GM12875 (cell line): ENCODE results near the gene PRKCI.
"Not testable (repeated sequence)": the region's sequence is repeated elsewhere in the genome, so short reads cannot be mapped to it uniquely, and the experiment has no call there.

Experiments used
- H3K4me3 ChIP-seq: one replicate; pipeline ENCODE4 v1.5.1; 2011; ENCODE audit warnings: low read depth, low read length, control low read depth
- CTCF ChIP-seq: IDR thresholded peaks from 2 replicates; pipeline ENCODE4 v1.5.1; 2011; ENCODE audit warnings: low read depth, mild to moderate bottlenecking, control low read depth, inconsistent platforms, low read length, moderate library complexity, borderline replicate concordance; ENCODE audit not compliant: insufficient read depth

Gene PRKCI

GRCh38 chr3:170256597-170256996, 34.4 kb downstream of the PRKCI start:
- TF ChIP-seq CTCF, result no peak

DNA sequence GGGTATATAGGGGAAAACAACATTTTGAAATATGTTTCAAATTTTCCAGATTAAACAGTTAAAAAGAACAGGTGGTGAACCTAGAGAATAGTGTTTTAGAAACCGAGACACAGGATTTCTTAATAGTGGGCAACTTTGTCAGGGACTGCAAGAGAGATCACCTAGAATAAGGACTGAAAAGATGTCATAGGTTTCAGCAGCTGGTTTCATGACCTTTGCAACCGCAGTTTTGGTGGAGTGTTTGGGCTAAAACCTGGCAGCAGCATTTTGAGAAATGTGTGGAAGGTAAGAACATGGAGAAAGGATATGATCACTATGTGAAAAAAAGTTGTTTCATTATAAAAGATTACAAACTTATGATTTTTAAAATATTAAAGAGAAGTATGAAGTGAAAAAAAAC, 34.9 kb downstream of the PRKCI start:
- H3K4me3 ChIP-seq, result no peak overlapping the region
- TF ChIP-seq CTCF, result no peak

More at GRCh38 chr3:170256597-170256996, 34.4 kb downstream of the PRKCI start:
- no peak overlapping the region for H3K4me3 ChIP-seq

DNA sequence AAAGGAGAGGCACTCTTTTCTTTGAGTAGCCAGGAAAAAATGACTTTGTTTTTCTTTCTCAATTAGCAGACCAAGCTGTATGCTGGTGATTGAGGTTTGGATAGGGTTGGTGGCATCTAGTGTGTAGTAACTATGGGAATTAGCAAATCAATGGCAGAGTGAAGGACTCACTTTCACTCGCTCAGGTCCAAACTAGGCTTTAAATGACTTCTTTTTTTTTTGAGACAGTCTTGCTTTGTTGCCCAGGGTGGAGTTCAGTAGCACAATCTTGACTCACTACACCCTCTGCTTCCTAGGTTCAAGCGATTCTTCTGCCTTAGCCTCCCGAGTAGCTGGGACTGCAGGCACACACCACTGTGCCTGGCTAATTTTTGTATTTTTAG, 35.9 kb downstream of the PRKCI start:
- no peak overlapping the region for H3K4me3 ChIP-seq
- no peak for TF ChIP-seq CTCF

DNA sequence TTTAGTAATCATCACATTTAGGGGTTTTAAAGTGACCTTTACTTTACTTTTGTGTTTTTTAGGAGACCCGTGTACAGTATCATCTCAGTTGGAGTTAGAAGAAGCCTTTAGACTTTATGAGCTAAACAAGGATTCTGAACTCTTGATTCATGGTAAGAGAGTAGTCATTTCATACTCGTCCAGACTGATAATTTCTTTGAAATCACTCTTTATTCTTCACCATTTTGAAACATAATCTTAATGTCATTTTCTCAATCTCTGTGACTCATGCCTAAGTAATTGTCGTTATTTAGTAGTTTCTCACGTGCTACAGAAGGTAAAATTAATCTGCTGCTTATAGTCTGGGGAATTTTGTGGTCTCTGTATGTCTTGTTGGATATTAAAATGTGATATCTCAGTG, 37.7 kb downstream of the PRKCI start:
- TF ChIP-seq CTCF, result no peak
- H3K4me3 ChIP-seq, result no peak overlapping the region

DNA sequence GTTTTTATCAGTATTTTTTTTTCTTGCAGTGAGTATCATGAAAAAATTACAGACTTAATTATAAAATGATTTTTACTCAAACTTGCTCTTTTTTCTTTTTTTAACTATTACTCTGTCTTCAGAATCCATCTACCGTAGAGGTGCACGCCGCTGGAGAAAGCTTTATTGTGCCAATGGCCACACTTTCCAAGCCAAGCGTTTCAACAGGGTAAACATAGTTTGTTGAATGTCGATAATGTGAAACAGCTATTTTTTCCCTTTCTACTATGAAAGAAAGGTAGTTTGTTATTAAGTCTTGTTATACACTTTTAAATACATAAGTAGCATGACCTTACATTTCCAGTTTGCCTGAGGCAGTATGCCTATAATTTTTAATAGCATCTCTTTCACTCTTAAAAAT, 45.6 kb downstream of the PRKCI start:
- H3K4me3 ChIP-seq, result no peak overlapping the region
- no peak for TF ChIP-seq CTCF

- not testable (repeated sequence) for H3K4me3 ChIP-seq
Observed at GRCh38 chr3:170269673-170270254, 47.5 kb downstream of the PRKCI start.

GRCh38 chr3:170270282-170270881, 48.2 kb downstream of the PRKCI start:
- TF ChIP-seq CTCF, result no peak
- no peak overlapping the region for H3K4me3 ChIP-seq

- H3K4me3 ChIP-seq, result no peak overlapping the region
- no peak for TF ChIP-seq CTCF
Observed at GRCh38 chr3:170274641-170275040, 52.4 kb downstream of the PRKCI start.
